Measurements from ENCODE around the gene TMEM101.
"Not testable (repeated sequence)": the region's sequence is repeated elsewhere in the genome, so short reads cannot be mapped to it uniquely, and the experiment has no call there.

The TMEM101 gene

GRCh38 chr17:43999024-43999423 lies 15.7 kb downstream of the TMEM101 start:
- DNase-seq = no peak

- DNase-seq = no peak
These were observed 16.2 kb downstream of the TMEM101 start for GRCh38 chr17:43998552-43998951.

- DNase-seq = not testable (repeated sequence)
These were observed 17.6 kb downstream of the TMEM101 start for GRCh38 chr17:43997180-43997579.

GRCh38 chr17:43995150-43995471 lies 19.7 kb downstream of the TMEM101 start:
- no peak for DNase-seq

- DNase-seq = peak; percentile 63
These were observed 20.3 kb downstream of the TMEM101 start for GRCh38 chr17:43994272-43995149.

- no peak for DNase-seq
These were observed 22.1 kb downstream of the TMEM101 start for GRCh38 chr17:43992641-43993040.

GRCh38 chr17:43988301-43988700 lies 26.5 kb downstream of the TMEM101 start:
- DNase-seq = no peak

- no peak for DNase-seq
These were observed 27.4 kb downstream of the TMEM101 start for GRCh38 chr17:43987131-43988021.

- no peak for DNase-seq
These were observed 28.4 kb downstream of the TMEM101 start for GRCh38 chr17:43986225-43986981.

GRCh38 chr17:43984521-43984920 lies 30.2 kb downstream of the TMEM101 start:
- no peak for DNase-seq

GRCh38 chr17:43983515-43984411 lies 31.0 kb downstream of the TMEM101 start:
- DNase-seq = no peak

- DNase-seq = no peak
These were observed 31.6 kb downstream of the TMEM101 start for GRCh38 chr17:43983196-43983514.

- no peak for DNase-seq
These were observed 32.6 kb downstream of the TMEM101 start for GRCh38 chr17:43982171-43982570.

GRCh38 chr17:43979671-43980070 lies 35.1 kb downstream of the TMEM101 start:
- DNase-seq = no peak

GRCh38 chr17:43979011-43979410 lies 35.8 kb downstream of the TMEM101 start:
- no peak for DNase-seq

- no peak for DNase-seq
These were observed 36.7 kb downstream of the TMEM101 start for GRCh38 chr17:43978078-43978477.

GRCh38 chr17:43976963-43977837 lies 37.6 kb downstream of the TMEM101 start:
- no peak for DNase-seq

- no peak for DNase-seq
These were observed 38.9 kb downstream of the TMEM101 start for GRCh38 chr17:43975898-43976297.

- no peak for DNase-seq
These were observed 40.1 kb downstream of the TMEM101 start for GRCh38 chr17:43974382-43975266.

Measured in activated CD8-positive, alpha-beta memory T cell treated with anti-CD3 and anti-CD28 coated beads, Interleukin-2, amount 50 U/mL, for 4 hours (primary cell).